GM12865 (cell line): ENCODE data around the gene SLC22A3.

ENCODE experiments used
- DNase-seq: peaks from one replicate; pipeline ENCODE4 v3.0.0; 2010; ENCODE audit warnings: low read depth
- H3K4me3 ChIP-seq: 2 replicates; pipeline ENCODE4 v1.5.1; 2011; ENCODE audit warnings: mild to moderate bottlenecking, low read depth, low read length, control low read depth
- TF ChIP-seq, protein P1 (sequence below): IDR thresholded peaks from 2 replicates; pipeline ENCODE4 v1.5.1; 2011; ENCODE audit warnings: low read length, control low read depth, low read depth, inconsistent platforms; ENCODE audit not compliant: insufficient read depth; ENCODE audit errors: missing control alignments

The SLC22A3 gene

GRCh38 chr6:160428069-160428430 lies 79.9 kb downstream of the SLC22A3 start:
- TF ChIP-seq, protein P1, sequence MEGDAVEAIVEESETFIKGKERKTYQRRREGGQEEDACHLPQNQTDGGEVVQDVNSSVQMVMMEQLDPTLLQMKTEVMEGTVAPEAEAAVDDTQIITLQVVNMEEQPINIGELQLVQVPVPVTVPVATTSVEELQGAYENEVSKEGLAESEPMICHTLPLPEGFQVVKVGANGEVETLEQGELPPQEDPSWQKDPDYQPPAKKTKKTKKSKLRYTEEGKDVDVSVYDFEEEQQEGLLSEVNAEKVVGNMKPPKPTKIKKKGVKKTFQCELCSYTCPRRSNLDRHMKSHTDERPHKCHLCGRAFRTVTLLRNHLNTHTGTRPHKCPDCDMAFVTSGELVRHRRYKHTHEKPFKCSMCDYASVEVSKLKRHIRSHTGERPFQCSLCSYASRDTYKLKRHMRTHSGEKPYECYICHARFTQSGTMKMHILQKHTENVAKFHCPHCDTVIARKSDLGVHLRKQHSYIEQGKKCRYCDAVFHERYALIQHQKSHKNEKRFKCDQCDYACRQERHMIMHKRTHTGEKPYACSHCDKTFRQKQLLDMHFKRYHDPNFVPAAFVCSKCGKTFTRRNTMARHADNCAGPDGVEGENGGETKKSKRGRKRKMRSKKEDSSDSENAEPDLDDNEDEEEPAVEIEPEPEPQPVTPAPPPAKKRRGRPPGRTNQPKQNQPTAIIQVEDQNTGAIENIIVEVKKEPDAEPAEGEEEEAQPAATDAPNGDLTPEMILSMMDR: no peak
- DNase-seq: no peak
- no peak overlapping the region for H3K4me3 ChIP-seq

GRCh38 chr6:160428818-160429619 lies 80.8 kb downstream of the SLC22A3 start:
- TF ChIP-seq, protein P1: no peak
- no peak overlapping the region for H3K4me3 ChIP-seq
- no peak for DNase-seq

DNA sequence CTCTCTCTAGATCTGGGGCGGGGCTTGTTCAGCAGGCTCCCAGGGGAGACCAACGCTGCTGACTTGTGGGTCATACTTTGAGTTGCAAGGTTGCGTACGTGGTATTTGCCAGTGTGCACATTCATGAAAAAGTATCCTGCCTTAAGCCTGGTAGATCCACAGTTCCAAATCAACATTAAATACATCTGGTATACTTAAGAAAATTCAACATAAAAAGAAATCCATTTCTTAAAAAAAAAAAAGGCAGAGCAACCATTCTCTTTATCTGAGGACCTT lies 81.4 kb downstream of the SLC22A3 start:
- H3K4me3 ChIP-seq: no peak overlapping the region
- DNase-seq: no peak
- TF ChIP-seq, protein P1: no peak

DNA sequence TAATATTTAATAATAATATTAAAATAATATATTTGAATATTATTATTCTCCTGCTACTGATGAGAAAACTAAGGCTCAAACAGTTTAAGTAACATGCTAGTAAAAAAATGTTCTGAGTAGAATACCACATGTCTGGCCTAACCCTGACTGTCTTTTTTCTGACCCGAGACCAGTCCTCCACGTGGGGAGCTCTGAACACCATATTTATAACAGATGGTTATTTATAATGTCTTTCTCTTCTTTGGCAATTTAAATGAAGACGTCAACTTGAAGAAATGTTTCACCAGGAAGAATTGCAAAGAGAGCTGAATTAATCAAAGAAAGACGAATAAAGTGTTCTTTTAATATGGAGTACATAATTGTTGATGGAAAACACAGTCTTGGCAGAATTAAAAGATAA lies 82.0 kb downstream of the SLC22A3 start:
- H3K4me3 ChIP-seq: no peak overlapping the region
- DNase-seq: no peak
- TF ChIP-seq, protein P1: no peak

DNA sequence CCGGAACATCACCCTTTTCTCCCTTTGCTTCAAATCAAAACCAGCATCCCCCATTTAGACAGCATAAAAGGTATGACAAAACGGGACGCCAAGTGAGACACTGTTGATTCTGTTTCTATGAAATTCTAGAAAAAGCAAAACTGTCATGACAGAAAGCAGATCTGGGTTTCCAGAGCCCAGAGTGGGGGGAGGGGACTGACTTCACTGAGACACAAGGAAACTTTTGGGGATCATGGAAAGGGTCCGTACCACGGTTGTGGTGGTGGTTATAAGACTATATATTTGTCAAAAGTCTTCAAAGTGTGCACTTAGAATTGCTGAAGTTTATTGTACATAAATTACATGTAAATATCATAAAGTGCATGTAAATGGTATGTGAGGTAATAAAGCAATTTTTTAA lies 82.6 kb downstream of the SLC22A3 start:
- no peak overlapping the region for H3K4me3 ChIP-seq
- no peak for DNase-seq
- TF ChIP-seq, protein P1: no peak

- TF ChIP-seq, protein P1: no peak
- no peak overlapping the region for H3K4me3 ChIP-seq
- DNase-seq: no peak
Measured at GRCh38 chr6:160431226-160431625, 83.0 kb downstream of the SLC22A3 start.

DNA sequence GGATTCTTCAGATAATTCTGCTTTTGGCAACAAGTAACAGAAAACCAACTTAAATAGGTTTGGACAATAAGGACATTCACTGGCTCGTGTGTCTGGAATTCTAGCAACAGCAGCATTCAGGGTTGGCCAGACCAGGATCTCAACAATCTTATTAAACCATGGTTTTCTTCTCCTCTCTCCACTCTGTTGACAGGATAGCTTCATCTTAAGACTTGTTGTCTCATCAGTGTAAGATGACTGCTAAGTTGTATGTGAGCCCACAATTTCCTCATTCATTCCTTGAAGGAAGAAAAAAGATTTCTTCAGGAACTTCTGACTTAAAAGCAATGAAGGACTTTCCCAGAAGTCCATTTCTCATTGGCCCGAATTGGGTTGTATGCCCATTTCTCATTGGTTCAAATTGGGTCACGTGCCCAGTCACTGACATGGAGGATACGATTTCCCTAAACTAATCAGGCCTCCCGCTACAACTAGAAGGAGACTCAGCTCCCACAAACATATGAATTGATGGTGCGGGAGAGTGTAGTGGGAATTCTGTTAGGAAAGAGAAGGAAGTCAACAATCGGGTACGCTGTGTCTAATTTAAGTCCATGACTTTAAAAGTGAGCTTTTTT lies 83.7 kb downstream of the SLC22A3 start:
- no peak overlapping the region for H3K4me3 ChIP-seq
- TF ChIP-seq, protein P1: no peak
- no peak for DNase-seq
